CD14-positive monocyte (primary cell): ENCODE results near the gene USP31. TPM values are rescaled to one million over a fixed set of nuclear protein-coding genes. Genes with fewer than 3 reads are reported as not detected.

Experiments
- DNase-seq, 3 donors: peaks; one replicate each; pipeline ENCODE4 v3.0.0-alpha.2; 2011 to 2022
- H2AFZ ChIP-seq: 2 replicates; pipeline ENCODE4 v1.6.0; 2012; ENCODE audit warnings: mild to moderate bottlenecking, low read depth, low read length, inconsistent platforms; ENCODE audit not compliant: insufficient read depth, poor library complexity, severe bottlenecking
- H3K27ac ChIP-seq, 2 donors: 1 replicate in 1 of 2; 2 replicates in 1 of 2; pipeline ENCODE4 v1.5.1; 2012 to 2013; ENCODE audit warnings: low read length in 2 of 2, control low read depth in 1 of 2, inconsistent platforms in 1 of 2, low read depth in 1 of 2, mild to moderate bottlenecking in 1 of 2
- H3K27me3 ChIP-seq, 2 donors: one replicate each; pipeline versions ENCODE4 v1.6.0 to v1.6.1; 2011 to 2013; ENCODE audit warnings: low read length in 2 of 2; ENCODE audit not compliant: control insufficient read depth in 2 of 2, insufficient read depth in 2 of 2
- H3K36me3 ChIP-seq, 2 donors: replicated peaks in 1 of 2; 1 replicate in 1 of 2; 2 replicates in 1 of 2; pipeline versions ENCODE4 v1.5.1 to v1.6.1; 2012 to 2013; ENCODE audit warnings: low read length in 2 of 2, control low read depth in 1 of 2, inconsistent platforms in 1 of 2, mild to moderate bottlenecking in 1 of 2; ENCODE audit not compliant: insufficient read depth in 2 of 2, control insufficient read depth in 1 of 2
- H3K4me1 ChIP-seq, 2 donors: 1 replicate in 1 of 2; 2 replicates in 1 of 2; pipeline versions ENCODE4 v1.5.1 to v1.6.1; 2012 to 2013; ENCODE audit warnings: low read length in 2 of 2, control low read depth in 1 of 2, inconsistent platforms in 1 of 2, mild to moderate bottlenecking in 1 of 2, moderate library complexity in 1 of 2; ENCODE audit not compliant: insufficient read depth in 2 of 2, control insufficient read depth in 1 of 2
- H3K4me2 ChIP-seq: replicated peaks from 2 replicates; pipeline ENCODE3; 2012; ENCODE audit warnings: low read length, moderate library complexity, mild to moderate bottlenecking; ENCODE audit not compliant: poor library complexity, severe bottlenecking; ENCODE audit errors: extremely low read depth
- H3K4me3 ChIP-seq, 3 experiments: fragments of 200-600 bp in 1 of 3; sonication (generic) in 1 of 3; replicated peaks in 1 of 3; 1 replicate in 2 of 3; 2 replicates in 1 of 3; pipeline ENCODE4 v1.5.1; 2011 to 2013; ENCODE audit warnings: low read length in 3 of 3, mild to moderate bottlenecking in 3 of 3, control low read depth in 2 of 3, low read depth in 2 of 3, inconsistent platforms in 1 of 3, moderate library complexity in 1 of 3
- H3K79me2 ChIP-seq: 2 replicates; pipeline ENCODE4 v1.6.0; 2012; ENCODE audit warnings: mild to moderate bottlenecking, control low read depth, inconsistent platforms, low read length, moderate library complexity; ENCODE audit not compliant: insufficient read depth
- H3K9ac ChIP-seq: 2 replicates; pipeline ENCODE4 v1.6.0; 2017; ENCODE audit warnings: low read length, mild to moderate bottlenecking; ENCODE audit not compliant: insufficient read depth, poor library complexity, severe bottlenecking
- H3K9me3 ChIP-seq, 2 donors: replicated peaks in 1 of 2; 1 replicate in 1 of 2; 2 replicates in 1 of 2; pipeline versions ENCODE4 v1.5.1 to v1.6.1; 2012 to 2013; ENCODE audit warnings: low read length in 2 of 2, control low read depth in 1 of 2; ENCODE audit not compliant: control insufficient read depth in 1 of 2, insufficient read depth in 1 of 2
- H4K20me1 ChIP-seq: 2 replicates; pipeline ENCODE4 v1.6.0; 2012; ENCODE audit warnings: mild to moderate bottlenecking, low read length, control low read depth, moderate library complexity; ENCODE audit not compliant: insufficient read depth
- H3K27ac Mint-ChIP-seq, 7 donors: one replicate each; pipeline ENCODE4 v1.8.0; 2020; ENCODE audit warnings: mild to moderate bottlenecking in 7 of 7, mixed read lengths in 7 of 7, moderate library complexity in 6 of 7, inconsistent platforms in 2 of 7
- H3K27me3 Mint-ChIP-seq, 3 donors: one replicate each; pipeline ENCODE4 v1.8.0; 2021 to 2022; ENCODE audit warnings: low read depth in 3 of 3, mild to moderate bottlenecking in 3 of 3, mixed read lengths in 3 of 3, moderate library complexity in 3 of 3, inconsistent platforms in 1 of 3
- H3K36me3 Mint-ChIP-seq, 2 donors: one replicate each; pipeline ENCODE4 v1.8.0; 2020; ENCODE audit warnings: mixed read lengths in 2 of 2, inconsistent platforms in 1 of 2, mild to moderate bottlenecking in 1 of 2
- H3K4me1 Mint-ChIP-seq: one replicate; pipeline ENCODE4 v1.8.0; 2020; ENCODE audit warnings: mild to moderate bottlenecking, mixed read lengths
- H3K4me3 Mint-ChIP-seq, 2 donors: one replicate each; pipeline ENCODE4 v1.8.0; 2020; ENCODE audit warnings: mild to moderate bottlenecking in 2 of 2, mixed read lengths in 2 of 2, moderate library complexity in 1 of 2
- H3K9me3 Mint-ChIP-seq, 7 donors: one replicate each; pipeline ENCODE4 v1.8.0; 2020 to 2022; ENCODE audit warnings: mixed read lengths in 7 of 7, mild to moderate bottlenecking in 6 of 7, moderate library complexity in 6 of 7, inconsistent platforms in 2 of 7
- CTCF ChIP-seq: fragments of 200-600 bp; IDR thresholded peaks from one replicate; pipeline ENCODE4 v1.8.0; 2022; ENCODE audit warnings: antibody characterized with exemption, mild to moderate bottlenecking
- WGBS: methylation state at CpG from one replicate; pipeline ENCODE4 v1.1.5; 2013; ENCODE audit warnings: missing lambda C conversion rate; ENCODE audit not compliant: insufficient coverage; 5-methylcytosine and 5-hydroxymethylcytosine counted together
- intact Hi-C, 2 donors: fragments of 100-400 bp; cut with micrococcal nuclease; formaldehyde crosslinking; loops; one replicate each; pipeline versions ENCODE4 v1.15.0 to v1.15.1; 2023
- polyA plus RNA-seq, 3 donors: library from polyadenylated mRNA; depleted of rRNA in 1 of 3; unstranded in 2 of 3; stranded (reverse) in 1 of 3; fragments of 300-500 nt in 2 of 3; fragments of >200 nt in 1 of 3; fragmentation: Illumina TruSeq in 2 of 3; gene quantifications; 1 replicate in 2 of 3; 2 replicates in 1 of 3; pipeline ENCODE4 v1.2.3, GENCODE V29; 2012 to 2021

Gene USP31
- polyA plus RNA-seq, 3 donors: 0.15 to 4.1 (median 0.36) TPM

GRCh38 chr16:23141500-23141899 is 7.8 kb downstream of the USP31 start:
- H4K20me1 ChIP-seq: no peaks in the 10 kb centered on the region
- DNase-seq: no peak
- no CpG with 5 or more reads among the region's 6 CpGs for WGBS
- H3K4me3 ChIP-seq: no peak overlapping the region
- H3K4me1 ChIP-seq: no peaks in the 10 kb centered on the region
- Mint-ChIP-seq H3K36me3 (peaks cover 4 to 12% of the 10 kb centered on the region in 2 donors), H3K4me3 (no peak overlapping the region), H3K9me3 (peaks cover 11 to 19% (median 13%) of the 10 kb centered on the region in 7 donors), H3K27ac (no peak overlapping the region), H3K4me1 (peaks cover 8% of the 10 kb centered on the region), H3K27me3 (no peaks in the 10 kb centered on the region)
- H3K27ac ChIP-seq: no peak overlapping the region
- H3K9me3 ChIP-seq: peaks cover 10 to 18% of the 10 kb centered on the region in 2 donors
- no peak overlapping the region for H2AFZ ChIP-seq
- no peak overlapping the region for H3K9ac ChIP-seq
- intact Hi-C loops: no loop called here
- no peaks in the 10 kb centered on the region for H3K36me3 ChIP-seq
- H3K4me2 ChIP-seq: no peak overlapping the region
- peaks cover 6% of the 10 kb centered on the region for H3K79me2 ChIP-seq
- no peaks in the 10 kb centered on the region for H3K27me3 ChIP-seq
- no peak for TF ChIP-seq CTCF

- Mint-ChIP-seq H3K4me1 (peaks cover 8% of the 10 kb centered on the region), H3K27me3 (no peaks in the 10 kb centered on the region), H3K27ac (no peak overlapping the region), H3K36me3 (peaks cover 4 to 14% of the 10 kb centered on the region in 2 donors), H3K9me3 (peaks cover 13 to 24% (median 18%) of the 10 kb centered on the region in 7 donors), H3K4me3 (no peak overlapping the region)
- Histone ChIP-seq H3K27ac (no peak overlapping the region), H3K36me3 (no peaks in the 10 kb centered on the region), H4K20me1 (no peaks in the 10 kb centered on the region), H3K4me2 (no peak overlapping the region), H3K27me3 (no peaks in the 10 kb centered on the region), H3K9me3 (peaks cover 14 to 20% of the 10 kb centered on the region in 2 donors), H3K4me1 (no peaks in the 10 kb centered on the region), H3K4me3 (no peak overlapping the region), H3K79me2 (peaks cover 6% of the 10 kb centered on the region), H2AFZ (no peak overlapping the region), H3K9ac (no peak overlapping the region)
- no peak for TF ChIP-seq CTCF
- WGBS: 91% methylated on average over 3 of the region's 3 CpGs
- intact Hi-C loops: no loop called here
- no peak for DNase-seq
Observed at GRCh38 chr16:23141033-23141432, 8.2 kb downstream of the USP31 start.
